GM18909 (cell line): ENCODE measurements around the gene DTWD1.
"Not testable (repeated sequence)": the region's sequence is repeated elsewhere in the genome, so short reads cannot be mapped to it uniquely, and the experiment has no call there.

Experiments used
- ATAC-seq: cut with Tn5 transposase; IDR thresholded peaks from one replicate; pipeline ENCODE4 v1.9.1; 2021; ENCODE audit warnings: mild to moderate bottlenecking; ENCODE audit not compliant: unreplicated experiment, poor library complexity

Gene DTWD1

DNA sequence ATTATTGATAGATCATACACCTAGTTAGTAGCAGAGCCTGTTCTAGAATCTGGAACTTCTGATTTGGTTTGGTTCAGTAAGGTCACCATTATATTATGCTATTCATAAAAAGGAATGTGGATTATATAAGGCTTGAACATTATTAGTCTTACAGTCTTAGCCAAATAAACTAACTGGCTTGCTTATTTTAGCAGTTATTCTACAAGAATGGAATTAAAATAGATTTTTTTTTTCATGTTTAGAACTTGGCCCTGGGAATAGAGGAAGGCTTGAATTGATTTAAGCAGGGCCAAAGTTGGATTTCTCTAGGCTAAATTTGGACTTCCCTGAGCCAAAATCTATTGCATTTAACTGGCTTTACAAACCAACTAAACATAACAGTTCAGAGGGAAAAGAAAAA, 24.4 kb downstream of the DTWD1 start:
- ATAC-seq, result no peak

DNA sequence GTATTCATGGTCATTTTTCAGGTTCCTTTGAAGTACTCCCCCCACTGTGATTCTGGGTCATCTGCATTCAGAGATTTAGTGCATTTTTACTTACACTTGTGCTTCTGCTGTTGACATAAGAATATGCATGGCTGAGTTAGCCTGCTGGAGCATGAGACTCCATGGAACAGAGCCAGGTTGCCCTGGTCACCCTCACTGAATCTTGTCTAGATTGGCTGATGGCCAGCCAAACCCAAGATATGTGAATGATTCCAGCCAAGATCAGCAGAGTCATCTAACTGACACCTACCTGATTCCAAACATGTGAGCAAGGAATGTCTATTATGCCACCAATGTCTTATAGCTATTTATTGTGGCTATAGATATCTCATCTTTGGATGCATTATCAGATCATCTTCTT, 25.1 kb downstream of the DTWD1 start:
- no peak for ATAC-seq

DNA sequence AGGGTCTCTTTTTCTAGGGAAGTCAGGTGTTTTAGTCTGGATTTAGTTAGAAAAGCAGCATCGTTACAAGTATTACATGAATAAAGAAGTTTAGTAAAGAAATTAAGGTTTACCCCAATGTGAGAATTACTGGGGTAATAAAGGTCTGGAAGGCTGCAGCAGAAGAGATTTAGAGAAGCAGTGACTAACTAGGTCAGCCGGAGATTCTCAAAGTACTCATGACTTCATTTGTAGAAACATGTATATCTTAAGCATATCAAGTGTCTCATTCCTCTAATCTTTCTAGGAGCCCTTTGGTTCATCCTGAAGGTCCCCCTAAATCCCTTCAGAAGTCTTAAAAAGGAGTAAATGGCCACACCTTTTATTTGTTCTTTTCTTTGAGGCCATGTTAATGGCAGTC, 26.0 kb downstream of the DTWD1 start:
- ATAC-seq, result no peak

DNA sequence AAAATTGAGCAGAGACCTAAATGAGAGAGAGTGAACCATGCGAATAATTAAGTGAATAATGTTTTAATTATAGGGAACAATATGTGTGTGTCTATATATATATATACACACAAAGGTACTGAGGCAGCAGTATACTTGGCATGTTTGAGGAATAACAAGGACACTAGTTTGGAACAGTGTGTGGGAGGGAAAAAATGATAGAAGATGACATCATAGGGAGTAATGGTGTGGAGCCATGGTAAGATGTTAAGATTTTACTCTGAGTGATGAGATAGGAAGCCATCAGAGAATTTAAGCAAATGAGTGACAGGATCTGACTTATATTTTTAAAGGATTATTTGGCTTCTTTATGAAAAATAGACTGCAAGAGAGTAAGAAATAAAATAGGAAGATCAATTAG, 29.1 kb downstream of the DTWD1 start:
- ATAC-seq, result no peak

DNA sequence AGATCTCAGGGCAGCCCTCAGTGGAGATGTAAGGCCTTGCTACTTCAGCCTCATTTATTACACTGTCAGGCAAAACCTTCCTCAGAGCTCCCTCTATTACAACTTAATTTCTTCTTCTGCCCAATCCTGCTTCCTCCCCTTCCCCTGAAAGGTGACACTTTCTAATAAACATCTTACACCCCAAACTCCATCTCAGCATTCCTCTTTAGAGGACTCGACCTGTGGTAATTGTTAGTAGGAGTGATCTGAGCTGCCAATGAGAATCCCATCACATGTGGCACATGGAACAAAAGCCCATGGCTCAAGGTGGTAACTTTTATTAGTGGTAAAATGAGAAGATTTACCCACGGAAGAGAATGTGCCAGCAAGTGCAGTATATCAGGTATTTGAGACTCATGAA, 29.8 kb downstream of the DTWD1 start:
- no peak for ATAC-seq

DNA sequence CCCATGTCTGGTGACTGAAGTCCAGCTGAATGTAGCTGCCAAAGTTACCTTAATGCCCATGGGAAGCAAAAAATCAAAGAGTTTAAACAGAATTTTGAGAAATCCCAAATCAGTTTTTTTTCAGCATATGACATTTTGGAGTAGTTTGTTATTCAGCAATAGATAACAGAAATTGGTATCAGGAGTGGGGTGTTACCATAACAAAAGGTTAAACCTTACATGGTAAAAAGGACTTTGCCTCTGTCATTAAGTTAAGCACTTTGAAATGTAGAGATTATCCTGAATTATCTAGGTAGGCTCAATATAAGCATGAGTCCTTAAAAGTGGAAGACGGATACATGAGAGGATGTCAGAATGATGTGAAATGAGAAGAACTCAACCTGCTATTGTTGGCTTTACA, 32.1 kb downstream of the DTWD1 start:
- ATAC-seq, result no peak

DNA sequence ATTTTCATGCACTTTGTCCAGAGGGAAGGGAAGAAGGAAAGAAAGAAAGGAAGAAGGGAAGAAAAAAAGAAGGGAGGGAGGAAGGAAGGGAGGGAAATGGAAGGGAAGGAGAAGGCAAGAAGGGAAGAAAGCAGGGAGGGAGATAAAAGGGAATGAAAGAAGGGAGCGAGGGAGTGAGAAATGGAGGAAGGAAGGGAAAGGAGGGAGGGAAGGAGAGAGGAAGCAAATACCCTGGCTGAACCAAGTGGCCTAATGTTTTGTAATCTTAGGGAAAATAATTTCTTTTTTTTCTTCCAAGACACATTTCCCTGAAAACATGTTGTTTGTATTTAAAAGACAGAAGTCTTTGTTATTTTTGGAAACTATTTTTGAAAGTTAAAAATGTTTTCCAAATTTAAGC, 35.9 kb downstream of the DTWD1 start:
- ATAC-seq, result no peak

DNA sequence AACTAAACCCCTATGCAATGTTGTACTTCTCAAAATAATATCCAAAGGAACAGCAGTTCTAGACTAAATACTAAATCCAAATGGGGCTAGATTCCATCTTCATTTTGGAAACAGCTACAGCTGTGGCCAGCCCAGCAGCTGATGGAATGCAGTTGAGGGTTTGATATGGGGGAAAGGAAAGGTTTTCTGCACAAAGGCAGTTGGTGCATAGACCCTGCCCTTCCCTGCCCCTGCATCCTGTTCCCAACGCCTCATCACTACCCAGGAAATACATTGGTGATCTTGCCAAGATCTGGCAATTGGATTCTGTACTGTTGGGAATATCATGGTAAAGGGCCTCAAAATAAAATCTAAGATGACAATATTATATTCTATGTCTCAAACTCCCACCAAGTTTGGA, 43.9 kb downstream of the DTWD1 start:
- no peak for ATAC-seq

DNA sequence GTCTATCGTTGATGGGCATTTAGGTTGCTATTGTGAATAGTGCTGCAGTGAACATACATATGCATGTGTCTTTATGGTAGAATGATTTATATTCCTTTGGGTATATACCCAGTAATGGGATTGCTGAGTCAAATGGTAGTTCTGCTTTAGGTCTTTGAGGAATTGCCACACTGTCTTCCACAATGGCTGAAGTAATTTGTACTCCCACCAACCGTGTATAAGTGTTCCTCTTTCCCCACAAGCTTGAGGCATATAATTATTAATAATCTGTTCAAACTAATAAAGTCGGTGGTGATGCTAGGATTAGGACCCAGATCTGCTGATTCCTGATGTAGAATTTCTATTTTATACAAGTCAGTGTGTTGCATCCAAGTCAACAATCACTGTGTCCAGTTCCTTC, 45.6 kb downstream of the DTWD1 start:
- ATAC-seq, result not testable (repeated sequence)

DNA sequence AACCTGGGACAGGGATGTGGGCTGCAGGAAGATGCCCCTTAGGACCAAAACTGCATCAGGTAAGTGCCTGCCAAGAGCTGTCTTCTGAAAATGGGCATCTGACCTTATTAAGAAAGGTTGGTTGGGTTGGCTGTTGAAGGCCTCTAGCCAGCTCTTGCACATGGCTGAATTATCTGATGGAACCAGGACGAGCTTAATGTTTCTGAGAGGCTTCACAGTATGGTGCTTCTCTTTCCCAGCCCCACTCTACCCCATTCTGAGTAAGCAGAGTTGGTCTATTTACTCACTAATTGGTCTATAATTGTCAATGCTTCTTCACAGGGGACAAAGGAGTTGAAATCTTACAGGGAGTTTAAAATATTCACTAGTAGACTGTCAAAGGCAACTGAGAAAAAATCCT, 48.4 kb downstream of the DTWD1 start:
- no peak for ATAC-seq

DNA sequence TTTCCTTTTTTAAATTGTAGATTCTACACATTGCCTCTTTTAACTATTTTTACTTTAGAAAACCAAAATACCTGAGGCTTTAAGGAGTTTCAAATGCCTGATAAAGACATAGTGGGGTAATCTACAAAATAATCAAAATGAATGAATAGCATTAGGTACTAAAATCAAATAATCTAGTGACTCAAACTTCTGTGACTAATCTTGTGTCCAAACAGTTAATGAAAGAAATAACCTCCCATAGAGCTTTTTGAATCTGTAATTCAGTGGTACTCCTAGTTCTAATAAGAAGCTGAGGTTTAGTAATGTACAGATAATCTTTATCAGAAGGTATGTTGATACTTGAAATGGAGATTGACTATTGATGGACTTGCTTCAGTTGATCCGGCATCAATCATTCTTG, 53.0 kb downstream of the DTWD1 start:
- ATAC-seq, result no peak

DNA sequence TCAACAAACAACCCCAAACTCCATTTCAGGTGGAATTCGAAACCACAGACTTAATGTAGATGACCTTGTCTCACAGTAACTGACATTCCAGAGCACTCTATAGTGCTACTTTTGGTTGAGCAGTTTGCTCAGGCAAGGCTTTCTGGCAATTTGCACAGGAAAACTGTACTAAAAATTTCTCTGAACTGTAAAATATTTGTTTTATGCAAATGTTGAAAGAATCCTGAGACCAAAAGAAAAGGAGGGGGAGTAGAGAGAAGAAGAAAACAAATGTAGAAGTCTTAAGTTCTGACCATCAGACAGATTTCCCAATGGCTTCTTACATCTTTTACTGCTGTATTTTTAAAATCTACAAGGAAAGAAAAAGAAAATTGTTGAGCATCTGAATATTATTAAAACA, 53.5 kb downstream of the DTWD1 start:
- no peak for ATAC-seq

DNA sequence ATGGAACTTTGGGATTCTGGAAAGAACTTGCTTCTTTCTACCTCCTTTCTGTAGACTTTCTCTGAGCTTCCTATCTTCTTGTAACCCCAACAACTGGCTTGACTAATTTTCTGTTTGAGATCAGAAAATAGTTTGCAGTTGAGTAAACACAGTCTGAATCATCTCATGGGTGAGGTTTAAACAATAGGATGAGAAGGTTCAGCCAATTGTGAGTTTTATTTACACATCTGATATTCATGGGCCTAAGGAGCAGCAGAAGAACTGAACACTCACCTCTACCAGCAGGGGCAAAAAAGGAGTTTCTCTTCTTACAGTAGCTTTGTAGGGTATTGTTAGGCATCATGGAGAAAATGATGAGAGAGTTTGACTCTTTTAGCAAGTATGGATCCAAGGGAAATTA, 54.2 kb downstream of the DTWD1 start:
- ATAC-seq, result no peak

DNA sequence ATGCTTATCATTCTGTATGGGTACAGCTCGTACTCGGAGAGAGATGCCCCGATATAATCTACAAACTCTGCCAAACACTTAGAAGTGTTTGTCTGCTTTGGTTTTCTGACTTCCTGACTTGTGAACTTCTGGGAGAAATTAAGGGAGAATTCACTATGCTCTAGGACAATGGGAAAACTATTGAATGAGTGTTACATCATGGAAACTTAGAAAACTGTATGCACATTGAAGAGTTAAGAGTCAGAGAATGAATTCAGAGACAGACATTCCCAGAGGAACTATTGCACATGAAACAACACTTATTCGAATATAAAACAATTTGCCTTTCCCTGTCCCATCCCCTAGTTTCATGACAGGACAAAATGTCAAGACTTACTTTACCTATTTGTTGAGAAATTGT, 57.8 kb downstream of the DTWD1 start:
- no peak for ATAC-seq

DNA sequence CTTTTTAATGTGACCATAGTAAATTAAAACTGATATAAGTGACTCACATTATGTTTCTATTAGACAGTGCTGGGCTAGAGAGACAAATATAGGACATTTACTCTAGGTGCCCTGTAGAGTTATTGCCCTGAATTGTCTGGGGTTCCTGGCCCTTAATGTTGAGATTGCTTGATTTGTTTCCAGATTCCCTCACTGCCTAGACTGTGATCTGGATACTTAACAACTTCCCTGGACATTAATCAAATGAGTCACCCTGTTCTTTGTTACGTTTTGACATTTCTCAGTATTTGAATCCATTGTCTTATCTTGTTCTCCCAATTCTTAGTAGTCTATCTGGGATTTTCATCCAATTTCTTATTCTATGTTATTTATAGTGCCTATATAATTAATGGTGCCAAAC, 65.8 kb downstream of the DTWD1 start:
- ATAC-seq, result no peak

DNA sequence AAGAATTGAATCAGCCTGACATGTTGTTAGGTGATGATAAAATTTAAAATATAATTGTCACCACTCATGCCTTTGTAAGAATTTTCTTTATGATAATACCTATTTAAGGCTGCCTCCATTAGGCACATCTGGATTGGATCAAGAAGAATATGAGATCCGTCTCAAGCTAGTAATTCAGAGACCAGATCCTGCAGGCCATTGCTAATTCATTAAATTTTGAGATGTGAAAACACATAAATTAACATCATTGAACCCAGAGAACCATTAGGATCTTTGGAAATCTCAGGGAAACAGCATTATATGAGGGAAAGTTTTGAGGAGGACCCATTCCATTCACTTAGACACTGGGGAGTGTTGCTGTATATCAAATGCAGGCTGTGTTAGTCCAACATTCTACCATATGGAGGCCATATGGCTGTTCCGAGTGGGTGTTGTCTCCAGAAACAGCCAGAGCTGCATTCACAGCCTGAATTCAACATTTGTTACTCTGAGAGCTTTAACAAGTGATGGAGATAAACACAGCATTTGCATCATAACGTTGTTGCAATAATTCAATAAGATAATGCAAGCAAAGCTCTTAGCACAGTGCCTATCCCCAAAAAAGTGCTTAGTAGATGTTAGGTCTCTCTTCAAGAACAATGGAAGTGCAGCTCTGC, 67.4 kb downstream of the DTWD1 start:
- ATAC-seq, result no peak

DNA sequence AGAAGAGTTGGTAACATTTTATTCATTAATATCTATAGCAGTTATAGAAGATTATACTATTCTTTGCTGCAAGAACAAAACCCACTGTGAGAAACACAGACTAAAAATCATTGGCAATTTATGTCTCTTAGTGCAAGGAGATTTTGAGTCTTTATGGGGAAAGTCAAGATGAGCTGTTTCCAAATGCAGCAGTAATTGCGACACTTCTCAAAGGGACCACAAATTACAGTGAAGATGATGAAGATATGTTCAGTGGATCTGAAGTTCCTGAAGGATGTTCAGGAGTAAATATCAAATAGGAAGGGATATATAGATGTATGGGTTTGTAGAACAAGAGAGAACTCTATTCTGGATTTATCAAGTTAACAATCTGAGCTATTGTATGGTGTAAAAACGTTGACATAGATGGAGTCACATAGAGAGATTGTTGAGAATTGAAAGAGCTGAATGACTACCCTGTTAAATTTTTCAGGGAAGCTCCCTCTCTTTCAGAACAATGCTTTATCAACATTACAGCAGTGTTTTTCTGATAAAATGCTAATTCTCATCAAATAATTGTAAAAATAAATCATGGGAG, 71.8 kb downstream of the DTWD1 start:
- no peak for ATAC-seq

DNA sequence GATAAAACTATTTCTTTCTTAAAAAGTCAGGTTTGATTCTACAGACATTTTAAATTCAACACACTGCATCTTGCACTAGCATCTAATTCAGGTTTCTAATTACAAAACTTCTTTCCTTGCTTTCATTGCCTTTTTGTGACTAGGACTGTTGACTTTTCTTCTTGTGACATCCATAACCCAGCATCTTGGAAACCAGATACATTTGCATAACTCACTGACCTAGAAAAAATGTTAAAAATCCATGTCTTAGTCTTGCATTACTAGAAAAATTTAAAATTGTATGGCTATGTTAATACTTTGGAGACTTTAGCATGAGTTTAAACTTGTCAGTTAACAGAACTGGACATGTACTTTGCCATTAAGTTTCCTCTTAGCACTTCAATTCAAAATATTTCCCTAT, 72.7 kb downstream of the DTWD1 start:
- ATAC-seq, result no peak

DNA sequence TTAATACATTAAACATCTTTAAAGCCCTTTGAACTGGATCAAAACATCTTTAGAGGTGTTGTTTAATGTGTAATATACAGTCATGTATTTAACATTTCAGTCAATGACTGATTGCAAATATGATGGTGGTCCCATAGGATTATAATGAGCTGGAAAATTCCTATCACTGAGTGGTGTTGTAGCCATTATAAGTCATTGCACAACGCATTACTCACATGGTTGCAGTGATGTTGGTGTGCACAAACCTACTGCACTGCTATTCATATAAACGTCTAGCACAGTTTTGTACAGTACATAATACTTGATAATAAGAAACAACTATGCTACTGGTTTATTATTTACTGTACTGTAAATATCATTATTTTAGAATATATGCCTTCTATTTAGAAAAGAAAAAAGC, 75.6 kb downstream of the DTWD1 start:
- no peak for ATAC-seq

DNA sequence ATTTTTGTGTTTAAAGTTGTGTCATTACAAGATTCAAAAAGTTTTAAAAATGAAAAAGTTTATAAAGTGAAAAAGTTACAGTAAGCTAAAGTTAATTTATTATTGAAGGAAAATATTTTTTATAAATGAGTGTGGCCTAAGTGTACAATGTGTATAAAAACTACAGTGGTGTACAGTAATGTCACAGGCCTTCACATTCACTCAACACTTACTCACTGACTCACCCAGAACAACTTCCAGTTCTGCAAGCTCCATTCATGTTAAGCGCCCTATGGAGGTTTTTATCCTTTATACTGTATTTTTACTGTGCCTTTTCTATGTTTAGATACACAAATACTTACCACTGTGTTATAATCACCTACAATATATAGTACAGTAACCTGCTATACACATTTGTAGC, 76.3 kb downstream of the DTWD1 start:
- no peak for ATAC-seq

DNA sequence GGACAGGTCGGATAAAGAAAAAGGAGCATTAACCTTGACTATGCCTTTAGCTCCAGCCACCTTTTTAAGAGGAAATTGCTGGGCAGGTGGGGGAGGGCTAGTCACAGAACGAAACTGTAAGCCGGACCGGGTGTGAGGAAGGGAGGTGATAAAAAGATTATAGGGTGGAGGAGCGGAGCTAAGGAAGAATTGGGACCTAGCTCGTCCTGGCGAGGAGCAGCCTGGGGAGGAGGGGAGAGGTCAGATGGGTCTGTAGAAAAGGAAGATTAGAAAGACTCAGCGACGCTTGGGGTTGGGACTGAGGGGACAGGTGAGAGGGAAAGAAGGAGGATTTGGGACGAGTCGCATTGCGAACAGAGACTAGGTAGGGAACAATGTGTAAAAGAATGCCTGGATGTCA, 82.1 kb downstream of the DTWD1 start:
- ATAC-seq, result not testable (repeated sequence)
